ENCODE measurements around the gene GLP2R. TPM values are rescaled to one million over a fixed set of nuclear protein-coding genes. Genes with fewer than 3 reads are reported as not detected.

Gene GLP2R
- total and polyA plus RNA-seq, 10 of the 15 experiments (the other 5 are each of a cell fraction or from before 2014, with no cell fraction given) = not detected

DNA sequence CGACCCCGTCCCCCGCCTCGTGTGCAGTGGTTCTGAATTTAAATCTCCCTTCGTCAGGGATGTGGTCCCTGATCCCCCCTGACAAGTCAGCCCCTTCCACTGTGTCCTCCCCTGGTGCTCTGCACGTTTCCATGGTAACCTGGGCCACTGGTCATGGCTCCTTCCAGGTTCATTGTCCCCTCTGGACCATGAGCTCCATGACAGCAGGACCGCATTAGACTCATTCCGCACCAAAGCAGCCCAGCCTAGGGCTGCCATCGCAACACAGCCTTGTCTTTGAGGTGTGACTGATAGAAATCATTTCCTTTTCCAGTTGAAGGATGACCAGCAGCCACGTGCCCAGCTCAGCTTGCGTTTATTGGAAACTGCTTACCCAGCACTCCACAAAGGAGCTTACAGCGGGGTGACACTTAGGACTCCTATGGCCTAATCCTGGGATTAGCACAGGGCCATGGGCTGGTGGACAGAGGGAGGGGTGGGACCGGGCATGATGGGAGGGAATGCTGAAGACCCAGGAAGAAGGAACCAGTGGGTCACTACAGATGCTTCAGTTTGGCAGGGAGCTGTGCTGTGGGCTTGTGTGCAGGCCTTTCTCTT lies 71.7 kb downstream of the GLP2R start:
- Histone ChIP-seq H3K27me3 (replicated peaks in 1 of 2; ENCODE audit: control insufficient read depth in 2 of 2, insufficient read depth in 2 of 2, low read length in 1 of 2) (peaks cover 0 to 4% of the 10 kb centered on the region in 2 experiments; a peak in 1 of 4 replicates), H3K4me3 (no peak overlapping the region), H3K4me2 (ENCODE audit: control insufficient read depth, insufficient read depth) (no peak overlapping the region), H2AFZ (ENCODE audit: control insufficient read depth, low read depth, low read length) (no peak overlapping the region), H3K9me3 (replicated peaks; ENCODE audit: control insufficient read depth, insufficient read depth, low read length) (no peaks in the 10 kb centered on the region), H3K27ac (ENCODE audit: control insufficient read depth, insufficient read depth) (no peak overlapping the region), H4K20me1 (ENCODE audit: control insufficient read depth, insufficient read depth) (no peaks in the 10 kb centered on the region), H3K79me2 (ENCODE audit: control insufficient read depth, insufficient read depth, low read length) (no peaks in the 10 kb centered on the region), H3K9ac (ENCODE audit: control insufficient read depth, insufficient read depth, low read length) (no peak overlapping the region), H3K4me1 (ENCODE audit: control insufficient read depth, insufficient read depth, low read length) (no peaks in the 10 kb centered on the region), H3K36me3 (ENCODE audit: control insufficient read depth in 2 of 2, insufficient read depth in 2 of 2, low read length in 1 of 2) (no peaks in the 10 kb centered on the region)
- WGBS (ENCODE audit: insufficient coverage, insufficient replicate concordance, low lambda C conversion rate, missing lambda C conversion rate) = 30% methylated on average over 9 of the region's 13 CpGs
- CTCF ChIA-PET = no interaction called here
- RAD21 ChIA-PET (ENCODE audit: unreplicated experiment) = no interaction called here
- intact Hi-C loops (cut with micrococcal nuclease; ENCODE audit: unreplicated experiment) (no loop called here), in situ Hi-C loops (cut with MboI) (loop anchor here (10.0 kb wide), 1 partner anchor 63 kb away; no protein-coding TSS in a partner anchor)
- POLR2A ChIA-PET = no interaction called here
- no TSS peak for BruUV-seq (replicated peaks)
- DNase-seq (ENCODE audit: low read depth, low spot score) (no peak), FAIRE-seq (no peak), ATAC-seq (no peak)
- TF ChIP-seq NR2C2 (IDR thresholded peaks at IDR 0.05; ENCODE audit: borderline replicate concordance, control insufficient read depth, insufficient read length, low read depth) (no peak), NFXL1 (IDR thresholded peaks at IDR 0.05; ENCODE audit: borderline replicate concordance) (no peak), HSF1 (IDR thresholded peaks at IDR 0.05; ENCODE audit: low read depth, low read length) (no peak), IKZF2 (IDR thresholded peaks at IDR 0.05) (no peak), YY1 (IDR thresholded peaks at IDR 0.05; ENCODE audit: low read depth, low read length) (no peak), CREM (IDR thresholded peaks at IDR 0.05; ENCODE audit: low read depth) (no peak), MEF2B (IDR thresholded peaks at IDR 0.05; ENCODE audit: partially characterized antibody, poor library complexity, severe bottlenecking) (no peak), POU2F2 (IDR thresholded peaks at IDR 0.05; ENCODE audit: borderline replicate concordance, low read depth, low read length) (no peak), SUZ12 (IDR thresholded peaks at IDR 0.05; ENCODE audit: unreplicated experiment) (no peak), PML (IDR thresholded peaks at IDR 0.05; ENCODE audit: low read length) (no peak), MTA3 (IDR thresholded peaks at IDR 0.05; ENCODE audit: borderline replicate concordance, low read length) (no peak), RBBP5 (conservative IDR thresholded peaks at IDR 0.05) (no peak)
- TF ChIP-seq, protein P1, sequence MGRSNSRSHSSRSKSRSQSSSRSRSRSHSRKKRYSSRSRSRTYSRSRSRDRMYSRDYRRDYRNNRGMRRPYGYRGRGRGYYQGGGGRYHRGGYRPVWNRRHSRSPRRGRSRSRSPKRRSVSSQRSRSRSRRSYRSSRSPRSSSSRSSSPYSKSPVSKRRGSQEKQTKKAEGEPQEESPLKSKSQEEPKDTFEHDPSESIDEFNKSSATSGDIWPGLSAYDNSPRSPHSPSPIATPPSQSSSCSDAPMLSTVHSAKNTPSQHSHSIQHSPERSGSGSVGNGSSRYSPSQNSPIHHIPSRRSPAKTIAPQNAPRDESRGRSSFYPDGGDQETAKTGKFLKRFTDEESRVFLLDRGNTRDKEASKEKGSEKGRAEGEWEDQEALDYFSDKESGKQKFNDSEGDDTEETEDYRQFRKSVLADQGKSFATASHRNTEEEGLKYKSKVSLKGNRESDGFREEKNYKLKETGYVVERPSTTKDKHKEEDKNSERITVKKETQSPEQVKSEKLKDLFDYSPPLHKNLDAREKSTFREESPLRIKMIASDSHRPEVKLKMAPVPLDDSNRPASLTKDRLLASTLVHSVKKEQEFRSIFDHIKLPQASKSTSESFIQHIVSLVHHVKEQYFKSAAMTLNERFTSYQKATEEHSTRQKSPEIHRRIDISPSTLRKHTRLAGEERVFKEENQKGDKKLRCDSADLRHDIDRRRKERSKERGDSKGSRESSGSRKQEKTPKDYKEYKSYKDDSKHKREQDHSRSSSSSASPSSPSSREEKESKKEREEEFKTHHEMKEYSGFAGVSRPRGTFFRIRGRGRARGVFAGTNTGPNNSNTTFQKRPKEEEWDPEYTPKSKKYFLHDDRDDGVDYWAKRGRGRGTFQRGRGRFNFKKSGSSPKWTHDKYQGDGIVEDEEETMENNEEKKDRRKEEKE (IDR thresholded peaks at IDR 0.05) = no peak
- TF ChIP-seq, protein P2, sequence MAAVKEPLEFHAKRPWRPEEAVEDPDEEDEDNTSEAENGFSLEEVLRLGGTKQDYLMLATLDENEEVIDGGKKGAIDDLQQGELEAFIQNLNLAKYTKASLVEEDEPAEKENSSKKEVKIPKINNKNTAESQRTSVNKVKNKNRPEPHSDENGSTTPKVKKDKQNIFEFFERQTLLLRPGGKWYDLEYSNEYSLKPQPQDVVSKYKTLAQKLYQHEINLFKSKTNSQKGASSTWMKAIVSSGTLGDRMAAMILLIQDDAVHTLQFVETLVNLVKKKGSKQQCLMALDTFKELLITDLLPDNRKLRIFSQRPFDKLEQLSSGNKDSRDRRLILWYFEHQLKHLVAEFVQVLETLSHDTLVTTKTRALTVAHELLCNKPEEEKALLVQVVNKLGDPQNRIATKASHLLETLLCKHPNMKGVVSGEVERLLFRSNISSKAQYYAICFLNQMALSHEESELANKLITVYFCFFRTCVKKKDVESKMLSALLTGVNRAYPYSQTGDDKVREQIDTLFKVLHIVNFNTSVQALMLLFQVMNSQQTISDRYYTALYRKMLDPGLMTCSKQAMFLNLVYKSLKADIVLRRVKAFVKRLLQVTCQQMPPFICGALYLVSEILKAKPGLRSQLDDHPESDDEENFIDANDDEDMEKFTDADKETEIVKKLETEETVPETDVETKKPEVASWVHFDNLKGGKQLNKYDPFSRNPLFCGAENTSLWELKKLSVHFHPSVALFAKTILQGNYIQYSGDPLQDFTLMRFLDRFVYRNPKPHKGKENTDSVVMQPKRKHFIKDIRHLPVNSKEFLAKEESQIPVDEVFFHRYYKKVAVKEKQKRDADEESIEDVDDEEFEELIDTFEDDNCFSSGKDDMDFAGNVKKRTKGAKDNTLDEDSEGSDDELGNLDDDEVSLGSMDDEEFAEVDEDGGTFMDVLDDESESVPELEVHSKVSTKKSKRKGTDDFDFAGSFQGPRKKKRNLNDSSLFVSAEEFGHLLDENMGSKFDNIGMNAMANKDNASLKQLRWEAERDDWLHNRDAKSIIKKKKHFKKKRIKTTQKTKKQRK (IDR thresholded peaks at IDR 0.05; ENCODE audit: low read depth, low read length) = no peak
- TF ChIP-seq, protein P3, sequence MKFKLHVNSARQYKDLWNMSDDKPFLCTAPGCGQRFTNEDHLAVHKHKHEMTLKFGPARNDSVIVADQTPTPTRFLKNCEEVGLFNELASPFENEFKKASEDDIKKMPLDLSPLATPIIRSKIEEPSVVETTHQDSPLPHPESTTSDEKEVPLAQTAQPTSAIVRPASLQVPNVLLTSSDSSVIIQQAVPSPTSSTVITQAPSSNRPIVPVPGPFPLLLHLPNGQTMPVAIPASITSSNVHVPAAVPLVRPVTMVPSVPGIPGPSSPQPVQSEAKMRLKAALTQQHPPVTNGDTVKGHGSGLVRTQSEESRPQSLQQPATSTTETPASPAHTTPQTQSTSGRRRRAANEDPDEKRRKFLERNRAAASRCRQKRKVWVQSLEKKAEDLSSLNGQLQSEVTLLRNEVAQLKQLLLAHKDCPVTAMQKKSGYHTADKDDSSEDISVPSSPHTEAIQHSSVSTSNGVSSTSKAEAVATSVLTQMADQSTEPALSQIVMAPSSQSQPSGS (IDR thresholded peaks at IDR 0.05; ENCODE audit: low read length) = no peak
- SMC1A ChIA-PET (ENCODE audit: uncharacterized antibody, unreplicated experiment) = no interaction called here
